Inflammatory macrophage treated with lipopolysaccharide for 1 hour (primary cell): ENCODE results near the gene FGF3.

Experiments
- DNase-seq, 2 donors: peaks; one replicate each; pipeline ENCODE4 v3.0.0-alpha.2; 2020 to 2022

Gene FGF3

GRCh38 chr11:69843529-69843921 is 24.3 kb upstream of the FGF3 start:
- DNase-seq = no peak

GRCh38 chr11:69842746-69843528 is 23.7 kb upstream of the FGF3 start:
- no peak for DNase-seq

DNA sequence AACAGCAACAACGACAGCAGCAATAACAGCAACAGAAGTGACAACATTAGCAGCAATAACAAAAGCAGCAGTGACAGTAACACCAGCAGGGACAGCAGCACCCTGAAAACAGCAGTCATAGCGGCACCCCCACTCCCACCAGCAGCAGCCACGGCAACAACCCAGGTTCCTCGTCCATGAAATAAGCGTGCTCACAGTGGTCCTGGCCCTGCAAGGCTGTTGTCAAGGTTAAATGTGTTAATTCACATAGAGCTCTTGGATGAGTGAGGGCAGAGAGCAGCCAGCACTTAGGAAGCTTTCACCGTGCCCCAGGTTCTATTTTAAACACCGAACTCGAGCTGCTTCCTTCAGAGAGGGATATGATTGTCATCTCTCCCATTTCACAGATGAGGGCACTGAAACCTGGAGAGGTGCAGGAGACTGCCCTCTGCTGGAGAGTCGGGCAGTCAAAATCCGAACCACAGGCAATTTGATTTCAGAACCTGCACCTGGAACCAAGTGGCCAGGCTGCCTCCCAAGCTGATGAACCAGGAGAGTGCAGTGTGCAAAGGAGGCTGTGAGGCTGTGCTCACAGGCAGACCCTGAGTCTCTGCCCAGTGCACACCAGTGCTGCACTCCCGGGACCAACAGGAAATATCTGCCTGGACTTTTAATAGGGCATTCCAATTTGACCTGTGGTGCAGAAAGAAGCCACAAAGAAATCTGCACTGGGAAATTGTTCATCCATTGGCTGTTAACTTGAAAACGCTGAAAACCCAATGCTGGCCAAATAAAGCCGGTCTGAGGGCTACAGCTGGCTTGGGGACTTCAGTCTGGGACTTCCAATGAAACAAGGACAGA is 22.9 kb upstream of the FGF3 start:
- DNase-seq = peak in 1 of 2 donors; percentile 14

DNA sequence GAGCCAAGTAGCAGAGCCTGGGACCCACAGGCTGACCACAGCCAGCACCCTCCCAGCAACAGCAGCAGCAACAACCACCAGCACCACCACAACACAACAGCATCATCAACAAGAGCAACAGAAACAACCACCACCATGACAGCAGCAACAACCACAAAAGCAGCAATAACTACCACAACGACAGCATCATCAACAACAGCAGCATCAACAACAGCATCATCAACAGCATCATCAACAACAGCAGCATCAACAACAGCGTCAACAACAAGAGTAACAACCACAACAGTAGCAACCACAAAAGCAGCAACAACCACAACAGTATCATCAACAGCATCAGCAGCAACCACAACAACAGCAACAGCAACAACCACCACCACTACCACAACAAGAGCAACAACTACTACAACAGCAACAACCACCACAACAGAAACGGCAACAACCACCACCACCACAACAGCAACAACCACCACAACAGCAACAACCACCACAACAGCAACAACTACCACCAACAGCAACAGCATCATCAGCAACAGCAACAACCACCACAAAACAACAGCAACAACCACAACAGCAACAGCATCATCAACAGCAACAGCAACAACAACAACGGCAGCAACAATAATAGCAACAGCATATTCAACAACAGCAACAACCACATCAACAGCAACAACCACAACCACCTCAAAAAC is 22.1 kb upstream of the FGF3 start:
- DNase-seq = no peak

GRCh38 chr11:69840371-69841169 is 21.4 kb upstream of the FGF3 start:
- no peak for DNase-seq

DNA sequence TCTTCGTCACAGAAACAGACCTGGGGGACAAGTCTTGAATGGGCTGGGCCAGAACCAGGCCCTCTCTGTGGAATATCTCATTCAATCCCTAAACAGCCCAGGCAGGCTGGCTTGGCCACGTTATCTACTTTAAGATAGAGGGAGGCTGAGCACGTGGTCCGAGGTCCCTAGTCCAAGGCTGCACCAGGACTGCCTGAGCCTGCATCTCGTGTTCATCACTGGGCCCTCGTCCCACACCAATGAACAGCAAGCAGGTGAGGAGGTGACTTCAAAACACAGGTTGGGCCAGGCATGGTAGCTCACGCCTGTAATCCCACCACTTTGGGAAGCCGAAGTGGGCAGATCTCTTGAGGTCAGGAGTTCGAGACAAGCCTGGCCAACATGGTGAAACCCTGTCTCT is 20.3 kb upstream of the FGF3 start:
- no peak for DNase-seq

GRCh38 chr11:69837791-69838190 is 18.6 kb upstream of the FGF3 start:
- no peak for DNase-seq

GRCh38 chr11:69836401-69836800 is 17.2 kb upstream of the FGF3 start:
- DNase-seq = no peak

GRCh38 chr11:69834811-69835800 is 15.9 kb upstream of the FGF3 start:
- DNase-seq = no peak

DNA sequence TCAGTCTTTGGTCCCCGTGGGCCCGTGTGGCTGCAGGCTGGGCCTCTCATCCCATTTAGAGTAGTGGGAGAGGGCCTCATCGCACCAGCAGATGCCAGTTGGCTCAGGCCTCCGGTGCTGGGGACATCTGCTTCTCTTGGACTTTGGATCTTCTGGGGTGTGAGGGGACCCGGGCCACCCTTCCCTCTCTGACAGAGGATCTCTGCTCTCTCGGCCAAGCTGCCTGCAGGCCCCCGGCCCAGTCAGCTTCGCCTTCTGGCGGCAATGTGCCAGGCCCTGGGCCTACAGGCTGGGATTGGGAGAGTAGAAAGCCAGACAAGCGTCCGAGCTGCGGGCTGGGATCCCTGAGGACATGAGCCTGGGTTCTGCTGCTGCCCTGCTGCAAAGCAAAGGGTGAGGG is 15.0 kb upstream of the FGF3 start:
- DNase-seq = no peak

GRCh38 chr11:69832561-69833413 is 13.6 kb upstream of the FGF3 start:
- no peak for DNase-seq

DNA sequence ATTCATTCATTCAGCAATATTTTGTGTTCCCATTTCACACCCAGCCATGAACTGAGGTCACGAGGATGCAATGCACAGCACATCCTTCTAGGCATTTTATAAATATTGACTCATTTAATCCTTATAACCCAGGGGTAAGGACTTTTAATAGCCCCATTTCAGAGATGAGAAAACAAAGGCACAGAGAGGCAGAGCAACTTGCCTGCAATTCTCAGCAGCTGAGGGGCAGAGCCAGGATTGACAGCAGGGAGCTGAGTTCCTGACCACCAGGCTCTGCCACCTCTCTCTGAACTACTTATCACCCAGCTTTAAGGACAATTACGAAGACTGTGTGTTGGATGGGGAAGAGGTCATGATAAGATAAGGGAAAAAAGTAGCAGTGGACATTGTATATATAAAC is 12.8 kb upstream of the FGF3 start:
- no peak for DNase-seq

DNA sequence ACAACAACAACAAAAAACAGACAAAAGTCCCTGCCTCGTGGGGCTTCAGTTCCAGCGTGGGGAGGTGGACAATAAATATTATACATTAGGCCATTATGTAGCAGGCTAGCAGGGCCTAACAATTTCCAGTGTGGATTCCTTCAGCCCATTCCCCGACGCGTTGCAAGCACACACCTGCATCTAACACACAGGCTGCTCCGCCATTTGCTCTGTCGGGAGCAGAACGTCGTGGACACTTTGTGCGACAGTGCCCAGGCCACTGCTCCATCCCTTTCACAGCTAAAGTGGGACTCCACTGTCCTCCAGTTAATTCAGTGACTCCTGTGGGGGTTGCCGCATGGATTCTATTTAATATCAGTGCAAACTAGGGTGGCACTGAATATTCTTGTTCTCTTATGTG is 10.9 kb upstream of the FGF3 start:
- no peak for DNase-seq

GRCh38 chr11:69828971-69829344 is 9.7 kb upstream of the FGF3 start:
- DNase-seq = no peak

DNA sequence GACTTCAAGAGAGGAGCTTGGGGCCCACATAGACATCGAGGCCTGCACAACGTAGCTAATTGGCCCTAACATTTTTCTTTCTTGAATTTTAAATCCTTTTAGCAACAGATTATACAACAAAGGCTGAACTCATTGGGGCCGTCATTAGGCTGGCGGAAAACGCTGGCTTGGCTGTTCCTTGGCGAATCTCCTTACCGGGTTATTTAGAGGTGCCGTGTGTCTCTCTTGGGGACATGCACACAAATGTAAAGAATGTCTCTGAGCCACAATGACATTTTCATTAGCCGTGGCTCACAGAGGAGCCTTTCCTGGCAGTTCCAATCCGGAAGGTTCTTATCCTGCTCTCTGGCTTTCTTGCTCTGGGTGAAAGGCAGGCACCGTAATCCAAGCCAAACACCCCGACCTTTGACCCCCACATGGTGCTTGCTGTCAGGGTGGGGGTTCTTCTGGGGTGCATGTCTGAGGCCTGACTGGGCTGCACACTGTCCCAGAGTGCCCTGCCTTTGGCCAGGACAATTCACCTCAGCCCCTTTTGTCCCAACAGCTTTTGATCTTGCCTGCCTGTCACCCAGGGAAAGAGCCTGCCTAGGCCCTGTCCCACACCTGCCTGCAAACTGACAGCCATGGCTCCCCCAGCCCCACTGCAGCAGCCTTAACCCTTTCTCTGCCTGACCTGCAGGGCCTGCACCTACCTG is 9.2 kb upstream of the FGF3 start:
- DNase-seq = no peak

GRCh38 chr11:69826773-69827172 is 7.6 kb upstream of the FGF3 start:
- no peak for DNase-seq

- no peak for DNase-seq
Measured at GRCh38 chr11:69825941-69826340, 6.7 kb upstream of the FGF3 start.

DNA sequence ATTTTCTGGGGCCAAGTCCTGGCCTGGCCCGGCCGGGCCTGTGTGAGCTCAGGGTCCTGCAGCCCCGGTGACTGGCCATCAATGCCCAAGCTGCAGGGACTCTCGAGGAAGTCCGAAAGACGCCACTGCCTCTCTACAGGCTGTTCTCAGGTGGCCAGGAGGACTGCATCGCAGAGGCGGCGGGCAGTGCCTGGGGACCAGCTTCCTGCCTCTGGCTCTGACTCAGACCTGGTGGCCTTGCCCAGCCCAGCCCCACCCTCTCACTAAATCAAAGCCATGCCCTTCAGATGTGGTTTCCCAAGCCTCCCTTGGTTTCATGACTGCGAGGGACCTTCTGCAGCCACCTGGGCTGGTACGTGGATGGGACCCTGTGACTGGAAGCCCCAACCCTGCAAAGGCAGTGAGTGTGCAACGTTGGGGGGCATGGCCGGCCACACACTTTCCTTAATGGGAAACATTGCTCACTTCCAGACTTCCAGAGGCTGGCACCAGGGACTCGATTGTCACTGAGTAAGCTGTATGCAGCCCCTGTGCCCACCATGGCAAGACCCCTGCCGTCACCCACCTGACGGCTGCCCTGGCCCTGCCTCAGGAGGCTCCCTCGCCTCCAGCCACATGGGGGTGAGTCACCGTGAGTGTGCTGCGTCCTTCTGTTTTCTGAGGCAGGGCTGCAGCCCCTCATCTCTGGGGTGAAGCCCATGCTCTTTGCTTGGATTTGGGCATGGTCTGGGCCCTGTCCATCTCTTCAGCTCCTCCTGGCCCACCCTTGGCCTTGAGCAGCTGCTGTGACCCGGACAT is 6.0 kb upstream of the FGF3 start:
- DNase-seq = no peak

- DNase-seq = no peak
Measured at GRCh38 chr11:69823641-69824265, 4.5 kb upstream of the FGF3 start.
